ENCODE measurements around the gene KCNJ13. TPM values are rescaled to one million over a fixed set of nuclear protein-coding genes. Genes with fewer than 3 reads are reported as not detected.

Gene KCNJ13
- total RNA-seq, 1 donor from 2014 or later = not detected

DNA sequence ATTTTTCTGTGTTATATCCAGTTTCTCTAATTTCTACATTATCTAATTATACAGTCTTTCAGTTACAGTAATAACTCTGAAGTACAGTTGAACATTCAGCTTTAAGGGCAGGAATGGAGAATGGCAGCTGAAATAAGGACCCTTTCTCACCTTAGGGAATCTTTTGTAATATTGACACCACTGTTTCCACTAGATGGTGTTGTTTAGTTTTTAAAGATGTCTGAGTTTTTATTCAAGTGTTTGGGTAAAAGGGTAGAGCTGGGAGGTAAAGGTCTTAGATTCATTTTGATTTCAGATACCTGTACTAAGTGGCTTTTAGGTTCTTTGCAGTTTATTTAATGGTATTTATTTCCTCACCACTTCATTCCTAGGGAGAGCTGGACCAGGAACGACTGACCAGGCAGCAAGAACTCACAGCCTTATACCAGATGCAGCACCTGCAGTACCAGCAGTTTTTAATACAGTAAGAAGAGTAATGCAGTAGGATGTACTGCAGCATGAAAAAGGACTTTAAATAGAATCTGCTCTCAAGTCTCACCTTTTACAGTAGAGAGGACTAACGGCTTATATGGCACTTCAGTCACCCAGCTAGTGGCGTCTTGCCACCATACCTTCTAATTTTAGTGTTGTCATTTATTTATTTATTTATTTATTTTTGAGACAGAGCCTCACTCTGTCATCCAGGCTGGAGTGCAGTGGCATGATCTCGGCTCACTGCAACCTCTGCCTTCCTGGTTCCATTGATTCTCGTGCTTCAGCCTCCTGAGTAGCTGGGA lies 33.2 kb upstream of the KCNJ13 start:
- no peak overlapping the region for H3K4me3 Mint-ChIP-seq (ENCODE audit: unreplicated experiment)

DNA sequence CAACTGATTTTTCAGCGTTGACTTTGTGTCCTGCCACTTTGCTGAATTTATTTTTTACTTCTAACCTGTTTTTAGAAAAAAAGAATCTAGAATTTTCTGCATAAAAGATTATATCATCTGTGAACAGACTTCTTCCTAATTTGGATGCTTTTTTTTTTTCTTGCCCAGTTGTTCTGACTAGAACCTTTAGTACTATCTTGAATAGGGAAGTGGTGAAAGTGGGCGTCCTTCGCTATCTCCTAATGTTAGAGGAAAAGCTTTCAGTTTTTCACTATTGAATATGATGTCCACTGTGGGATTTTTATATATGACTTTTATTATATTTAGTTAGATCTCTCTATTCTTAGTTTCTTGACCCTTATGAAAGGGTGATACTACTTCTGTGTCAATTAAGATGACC lies 25.7 kb upstream of the KCNJ13 start:
- no peak for DNase-seq (ENCODE audit: low spot score)
- H3K4me3 Mint-ChIP-seq (ENCODE audit: unreplicated experiment) = no peak overlapping the region
- peaks cover 12% of the 10 kb centered on the region for H3K9me3 Mint-ChIP-seq (ENCODE audit: low read depth)
- peaks cover 26% of the 10 kb centered on the region for H3K36me3 Mint-ChIP-seq (ENCODE audit: low read depth)
- no peak overlapping the region for H3K27ac Mint-ChIP-seq (ENCODE audit: unreplicated experiment)
- peaks cover 11% of the 10 kb centered on the region for H3K4me1 Mint-ChIP-seq (ENCODE audit: low read depth)
- no peaks in the 10 kb centered on the region for H3K27me3 Mint-ChIP-seq (ENCODE audit: low read depth)
- TF ChIP-seq, protein P1, sequence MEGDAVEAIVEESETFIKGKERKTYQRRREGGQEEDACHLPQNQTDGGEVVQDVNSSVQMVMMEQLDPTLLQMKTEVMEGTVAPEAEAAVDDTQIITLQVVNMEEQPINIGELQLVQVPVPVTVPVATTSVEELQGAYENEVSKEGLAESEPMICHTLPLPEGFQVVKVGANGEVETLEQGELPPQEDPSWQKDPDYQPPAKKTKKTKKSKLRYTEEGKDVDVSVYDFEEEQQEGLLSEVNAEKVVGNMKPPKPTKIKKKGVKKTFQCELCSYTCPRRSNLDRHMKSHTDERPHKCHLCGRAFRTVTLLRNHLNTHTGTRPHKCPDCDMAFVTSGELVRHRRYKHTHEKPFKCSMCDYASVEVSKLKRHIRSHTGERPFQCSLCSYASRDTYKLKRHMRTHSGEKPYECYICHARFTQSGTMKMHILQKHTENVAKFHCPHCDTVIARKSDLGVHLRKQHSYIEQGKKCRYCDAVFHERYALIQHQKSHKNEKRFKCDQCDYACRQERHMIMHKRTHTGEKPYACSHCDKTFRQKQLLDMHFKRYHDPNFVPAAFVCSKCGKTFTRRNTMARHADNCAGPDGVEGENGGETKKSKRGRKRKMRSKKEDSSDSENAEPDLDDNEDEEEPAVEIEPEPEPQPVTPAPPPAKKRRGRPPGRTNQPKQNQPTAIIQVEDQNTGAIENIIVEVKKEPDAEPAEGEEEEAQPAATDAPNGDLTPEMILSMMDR (IDR thresholded peaks at IDR 0.05) = no peak

More for the DNA sequence above, 33.2 kb upstream of the KCNJ13 start:
- TF ChIP-seq, protein P1 (IDR thresholded peaks at IDR 0.05) = peak; percentile 52
- no peak overlapping the region for H3K27ac Mint-ChIP-seq (ENCODE audit: unreplicated experiment)
- no peaks in the 10 kb centered on the region for H3K27me3 Mint-ChIP-seq (ENCODE audit: low read depth)
- H3K4me1 Mint-ChIP-seq (ENCODE audit: low read depth) = peaks cover 2% of the 10 kb centered on the region
- no peak for DNase-seq (ENCODE audit: low spot score)
- H3K9me3 Mint-ChIP-seq (ENCODE audit: low read depth) = no peaks in the 10 kb centered on the region
- peaks cover 23% of the 10 kb centered on the region for H3K36me3 Mint-ChIP-seq (ENCODE audit: low read depth)

DNA sequence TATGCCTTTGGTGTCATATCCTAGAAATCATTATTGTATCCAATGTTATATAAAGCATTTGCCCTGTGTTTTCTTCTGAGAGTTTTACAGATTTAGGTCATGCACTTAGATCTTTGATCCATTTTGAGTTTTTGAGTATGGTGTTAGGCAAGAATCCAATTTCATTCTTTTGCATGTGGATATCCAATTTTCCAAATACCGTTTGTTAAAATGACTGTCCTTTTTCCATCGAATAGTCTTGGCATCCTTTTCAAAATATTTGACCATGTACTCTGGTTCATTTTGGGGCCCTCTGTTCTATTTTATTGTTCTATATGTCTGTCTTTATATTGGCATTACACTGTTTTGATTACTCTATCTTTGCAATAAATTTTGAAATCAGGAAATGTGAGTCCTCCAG lies 23.8 kb upstream of the KCNJ13 start:
- H3K36me3 Mint-ChIP-seq (ENCODE audit: low read depth) = peaks cover 28% of the 10 kb centered on the region
- H3K9me3 Mint-ChIP-seq (ENCODE audit: low read depth) = peaks cover 12% of the 10 kb centered on the region
- TF ChIP-seq, protein P1 (IDR thresholded peaks at IDR 0.05) = no peak
- H3K4me3 Mint-ChIP-seq (ENCODE audit: unreplicated experiment) = no peak overlapping the region
- H3K4me1 Mint-ChIP-seq (ENCODE audit: low read depth) = peaks cover 19% of the 10 kb centered on the region
- no peak for DNase-seq (ENCODE audit: low spot score)
- peak overlapping the region; percentile 67 for H3K27ac Mint-ChIP-seq (ENCODE audit: unreplicated experiment)
- H3K27me3 Mint-ChIP-seq (ENCODE audit: low read depth) = no peaks in the 10 kb centered on the region

DNA sequence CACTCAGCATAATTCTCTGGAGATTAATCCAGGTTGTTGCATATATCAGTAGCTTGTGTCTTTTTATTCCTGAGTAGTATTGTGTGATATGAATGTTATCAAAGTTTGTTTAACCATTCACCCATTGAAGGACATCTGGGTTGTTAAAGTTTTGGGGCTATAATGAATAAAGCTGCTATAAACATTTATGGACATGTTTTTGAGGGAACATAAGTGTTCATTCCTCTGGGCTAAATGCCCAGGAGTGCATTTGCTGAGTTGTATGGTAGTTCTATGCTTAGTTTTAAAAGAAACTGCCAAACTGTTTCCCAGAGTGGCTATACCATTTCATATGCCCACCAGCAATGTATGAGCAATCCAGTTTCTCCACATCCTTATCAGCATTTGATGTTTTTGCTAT lies 21.8 kb upstream of the KCNJ13 start:
- TF ChIP-seq, protein P1 (IDR thresholded peaks at IDR 0.05) = no peak
- Mint-ChIP-seq H3K9me3 (ENCODE audit: low read depth) (peaks cover 12% of the 10 kb centered on the region), H3K36me3 (ENCODE audit: low read depth) (peaks cover 29% of the 10 kb centered on the region), H3K27me3 (ENCODE audit: low read depth) (no peaks in the 10 kb centered on the region), H3K4me1 (ENCODE audit: low read depth) (peaks cover 26% of the 10 kb centered on the region), H3K27ac (ENCODE audit: unreplicated experiment) (peak overlapping the region; percentile 41), H3K4me3 (ENCODE audit: unreplicated experiment) (no peak overlapping the region)
- DNase-seq (ENCODE audit: low spot score) = no peak

DNA sequence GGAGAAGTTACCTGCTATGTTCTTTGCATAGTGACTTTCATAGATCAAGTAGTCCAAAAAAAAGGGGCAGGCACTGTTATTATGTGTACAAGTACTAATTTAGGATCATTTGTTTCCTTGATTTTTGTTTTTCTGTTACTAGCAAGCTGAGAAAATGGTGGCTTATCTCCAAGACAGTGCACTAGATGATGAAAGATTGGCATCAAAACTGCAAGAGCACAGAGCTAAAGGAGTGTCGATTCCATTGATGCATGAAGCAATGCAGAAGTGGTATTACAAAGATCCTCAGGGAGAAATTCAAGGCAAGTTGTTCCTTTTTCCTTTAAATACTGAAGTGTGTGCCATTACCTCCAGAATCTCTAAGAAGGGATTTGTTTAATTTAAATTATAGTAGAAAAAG lies 19.6 kb upstream of the KCNJ13 start:
- Mint-ChIP-seq H3K9me3 (ENCODE audit: low read depth) (no peaks in the 10 kb centered on the region), H3K36me3 (ENCODE audit: low read depth) (peaks cover 32% of the 10 kb centered on the region), H3K4me1 (ENCODE audit: low read depth) (peaks cover 26% of the 10 kb centered on the region), H3K27me3 (ENCODE audit: low read depth) (no peaks in the 10 kb centered on the region), H3K4me3 (ENCODE audit: unreplicated experiment) (no peak overlapping the region), H3K27ac (ENCODE audit: unreplicated experiment) (peak overlapping the region; percentile 75)
- TF ChIP-seq, protein P1 (IDR thresholded peaks at IDR 0.05) = no peak
- no peak for DNase-seq (ENCODE audit: low spot score)

Data from chondrocyte (in vitro differentiated cells).